Measurements from ENCODE around the gene ATP2B2. TPM values are rescaled to one million over a fixed set of nuclear protein-coding genes. Genes with fewer than 3 reads are reported as not detected.

Gene ATP2B2
- total and polyA plus RNA-seq, 7 donors, result 0.08 to 6.5 (median 0.77) TPM

- WGBS, 3 donors, result 41 to 81% (median 60%) methylated on average over 5 of the region's 5 CpGs
- ATAC-seq (peak; percentile 30 to 54 (median 38)), DNase-seq (no peak)
- intact Hi-C loops (cut with DNase I), result no loop called here
- Histone ChIP-seq H3K9me3 (no peaks in the 10 kb centered on the region), H3K4me1 (peaks cover 45% of the 10 kb centered on the region), H3K27ac (peak overlapping the region; percentile 81), H3K27me3 (ENCODE audit: insufficient read depth in 3 of 3, low read length in 2 of 3) (no peaks in the 10 kb centered on the region), H3K36me3 (ENCODE audit: insufficient read depth in 1 of 2, low read depth in 1 of 2) (no peaks in the 10 kb centered on the region), H3K4me3 (no peak overlapping the region)
- TF ChIP-seq, protein P1, sequence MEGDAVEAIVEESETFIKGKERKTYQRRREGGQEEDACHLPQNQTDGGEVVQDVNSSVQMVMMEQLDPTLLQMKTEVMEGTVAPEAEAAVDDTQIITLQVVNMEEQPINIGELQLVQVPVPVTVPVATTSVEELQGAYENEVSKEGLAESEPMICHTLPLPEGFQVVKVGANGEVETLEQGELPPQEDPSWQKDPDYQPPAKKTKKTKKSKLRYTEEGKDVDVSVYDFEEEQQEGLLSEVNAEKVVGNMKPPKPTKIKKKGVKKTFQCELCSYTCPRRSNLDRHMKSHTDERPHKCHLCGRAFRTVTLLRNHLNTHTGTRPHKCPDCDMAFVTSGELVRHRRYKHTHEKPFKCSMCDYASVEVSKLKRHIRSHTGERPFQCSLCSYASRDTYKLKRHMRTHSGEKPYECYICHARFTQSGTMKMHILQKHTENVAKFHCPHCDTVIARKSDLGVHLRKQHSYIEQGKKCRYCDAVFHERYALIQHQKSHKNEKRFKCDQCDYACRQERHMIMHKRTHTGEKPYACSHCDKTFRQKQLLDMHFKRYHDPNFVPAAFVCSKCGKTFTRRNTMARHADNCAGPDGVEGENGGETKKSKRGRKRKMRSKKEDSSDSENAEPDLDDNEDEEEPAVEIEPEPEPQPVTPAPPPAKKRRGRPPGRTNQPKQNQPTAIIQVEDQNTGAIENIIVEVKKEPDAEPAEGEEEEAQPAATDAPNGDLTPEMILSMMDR (IDR thresholded peaks at IDR 0.05), result no peak
Measured at GRCh38 chr3:10447110-10447509, 58.3 kb downstream of the ATP2B2 start.

- 41 to 54% (median 51%) methylated on average over 9 of the region's 9 CpGs for WGBS, 3 donors
- intact Hi-C loops (cut with DNase I), result no loop called here
- Histone ChIP-seq H3K4me1 (peaks cover 39% of the 10 kb centered on the region), H3K27ac (peak overlapping the region; percentile 55), H3K27me3 (ENCODE audit: insufficient read depth in 3 of 3, low read length in 2 of 3) (no peaks in the 10 kb centered on the region), H3K9me3 (no peaks in the 10 kb centered on the region), H3K4me3 (no peak overlapping the region), H3K36me3 (ENCODE audit: insufficient read depth in 1 of 2, low read depth in 1 of 2) (no peaks in the 10 kb centered on the region)
- TF ChIP-seq, protein P1 (IDR thresholded peaks at IDR 0.05), result no peak
- ATAC-seq, result peak in 1 of 4 donors; percentile 24
- DNase-seq, result no peak
Measured at GRCh38 chr3:10445561-10446175, 59.7 kb downstream of the ATP2B2 start.

GRCh38 chr3:10444511-10444910 lies 60.9 kb downstream of the ATP2B2 start:
- peak overlapping the region; percentile 10 for H3K27ac ChIP-seq
- H3K4me1 ChIP-seq, result peaks cover 37% of the 10 kb centered on the region
- H3K4me3 ChIP-seq, result no peak overlapping the region
- no peak for ATAC-seq
- H3K9me3 ChIP-seq, result no peaks in the 10 kb centered on the region
- WGBS, 3 donors, result 71 to 84% (median 83%) methylated on average over 10 of the region's 10 CpGs
- no peaks in the 10 kb centered on the region for H3K36me3 ChIP-seq (ENCODE audit: insufficient read depth in 1 of 2, low read depth in 1 of 2)
- intact Hi-C loops (cut with DNase I), result no loop called here
- DNase-seq, result no peak
- TF ChIP-seq, protein P1 (IDR thresholded peaks at IDR 0.05), result no peak
- no peaks in the 10 kb centered on the region for H3K27me3 ChIP-seq (ENCODE audit: insufficient read depth in 3 of 3, low read length in 2 of 3)

DNA sequence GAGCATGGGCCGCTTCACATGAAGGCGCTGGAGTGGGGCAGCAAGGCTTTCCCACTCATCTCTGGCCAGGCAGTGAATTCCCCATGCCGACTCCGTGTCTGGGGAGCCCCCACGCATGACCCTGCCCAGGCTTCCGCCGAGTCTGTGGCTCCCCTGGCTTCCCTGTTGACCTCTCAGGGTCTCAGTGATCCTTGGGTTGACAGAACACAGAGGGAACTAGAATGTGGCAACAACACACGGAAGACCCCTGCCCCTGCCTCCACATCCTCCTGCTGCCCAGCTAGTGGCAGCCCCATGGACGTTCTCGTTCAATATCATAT lies 61.3 kb downstream of the ATP2B2 start:
- DNase-seq (no peak), ATAC-seq (no peak)
- intact Hi-C loops (cut with DNase I), result no loop called here
- no peaks in the 10 kb centered on the region for H3K27me3 ChIP-seq (ENCODE audit: insufficient read depth in 3 of 3, low read length in 2 of 3)
- H3K36me3 ChIP-seq (ENCODE audit: insufficient read depth in 1 of 2, low read depth in 1 of 2), result no peaks in the 10 kb centered on the region
- TF ChIP-seq, protein P1 (IDR thresholded peaks at IDR 0.05), result no peak
- peaks cover 39% of the 10 kb centered on the region for H3K4me1 ChIP-seq
- H3K27ac ChIP-seq, result peak overlapping the region; percentile 10
- 85 to 88% (median 86%) methylated on average over 10 of the region's 10 CpGs for WGBS, 3 donors
- no peaks in the 10 kb centered on the region for H3K9me3 ChIP-seq
- no peak overlapping the region for H3K4me3 ChIP-seq

Measured in psoas muscle (tissue), 8 donors.